ENCODE data around the gene DDX10.

DNA sequence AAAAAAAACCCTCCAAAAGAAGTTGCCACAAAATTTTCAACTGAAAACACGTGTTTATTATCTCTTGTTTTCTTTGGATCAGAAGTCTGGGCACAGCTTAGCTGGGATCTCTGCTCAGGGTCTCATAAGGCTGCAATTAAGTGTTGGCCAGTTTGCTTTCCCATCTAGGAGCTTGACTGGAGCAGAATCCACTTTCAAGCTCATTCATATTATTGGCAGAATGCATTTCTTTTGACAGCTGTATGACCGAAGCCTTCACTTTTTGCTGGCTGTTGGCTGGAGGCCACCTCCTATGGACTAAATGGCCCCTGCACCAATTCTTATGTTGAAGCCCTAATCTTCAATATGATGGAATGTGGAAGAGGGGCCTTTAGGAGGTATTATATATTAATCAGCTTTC lies 139.6 kb downstream of the DDX10 start:
- TF ChIP-seq, protein P1, sequence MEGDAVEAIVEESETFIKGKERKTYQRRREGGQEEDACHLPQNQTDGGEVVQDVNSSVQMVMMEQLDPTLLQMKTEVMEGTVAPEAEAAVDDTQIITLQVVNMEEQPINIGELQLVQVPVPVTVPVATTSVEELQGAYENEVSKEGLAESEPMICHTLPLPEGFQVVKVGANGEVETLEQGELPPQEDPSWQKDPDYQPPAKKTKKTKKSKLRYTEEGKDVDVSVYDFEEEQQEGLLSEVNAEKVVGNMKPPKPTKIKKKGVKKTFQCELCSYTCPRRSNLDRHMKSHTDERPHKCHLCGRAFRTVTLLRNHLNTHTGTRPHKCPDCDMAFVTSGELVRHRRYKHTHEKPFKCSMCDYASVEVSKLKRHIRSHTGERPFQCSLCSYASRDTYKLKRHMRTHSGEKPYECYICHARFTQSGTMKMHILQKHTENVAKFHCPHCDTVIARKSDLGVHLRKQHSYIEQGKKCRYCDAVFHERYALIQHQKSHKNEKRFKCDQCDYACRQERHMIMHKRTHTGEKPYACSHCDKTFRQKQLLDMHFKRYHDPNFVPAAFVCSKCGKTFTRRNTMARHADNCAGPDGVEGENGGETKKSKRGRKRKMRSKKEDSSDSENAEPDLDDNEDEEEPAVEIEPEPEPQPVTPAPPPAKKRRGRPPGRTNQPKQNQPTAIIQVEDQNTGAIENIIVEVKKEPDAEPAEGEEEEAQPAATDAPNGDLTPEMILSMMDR (optimal IDR thresholded peaks at IDR 0.05 in 1 of 3, IDR thresholded peaks at IDR 0.05 in 1 of 3, conservative IDR thresholded peaks at IDR 0.05 in 1 of 3; ENCODE audit: extremely low read depth in 1 of 3, insufficient read depth in 2 of 3, low read length in 3 of 3), result no peak
- TF ChIP-seq EZH2 (IDR thresholded peaks at IDR 0.05; ENCODE audit: low read length), result no peak
